Lower leg skin (tissue), 3 donors: ENCODE measurements around the gene CDRT15L2.
"Not testable (repeated sequence)": the region's sequence is repeated elsewhere in the genome, so short reads cannot be mapped to it uniquely, and the experiment has no call there.

Experiments
- CTCF ChIP-seq, 3 donors: fragments of 450-650 bp; IDR thresholded peaks; one replicate each; pipeline ENCODE4 v1.5.1; 2016; ENCODE audit warnings: antibody characterized with exemption in 3 of 3, mild to moderate bottlenecking in 3 of 3, moderate library complexity in 2 of 3
- POLR2A ChIP-seq, 2 donors: fragments of 450-650 bp; IDR thresholded peaks; one replicate each; pipeline ENCODE4 v1.6.1; 2016 to 2017; ENCODE audit warnings: antibody characterized with exemption in 2 of 2, mild to moderate bottlenecking in 1 of 2, moderate library complexity in 1 of 2

- TF ChIP-seq CTCF, POLR2A (IDR thresholded peaks at IDR 0.05): not testable (repeated sequence)
These were observed 4.5 kb upstream of the CDRT15L2 start for GRCh38 chr17:20575071-20575470.
